ENCODE results near the gene DDX4.

DNA sequence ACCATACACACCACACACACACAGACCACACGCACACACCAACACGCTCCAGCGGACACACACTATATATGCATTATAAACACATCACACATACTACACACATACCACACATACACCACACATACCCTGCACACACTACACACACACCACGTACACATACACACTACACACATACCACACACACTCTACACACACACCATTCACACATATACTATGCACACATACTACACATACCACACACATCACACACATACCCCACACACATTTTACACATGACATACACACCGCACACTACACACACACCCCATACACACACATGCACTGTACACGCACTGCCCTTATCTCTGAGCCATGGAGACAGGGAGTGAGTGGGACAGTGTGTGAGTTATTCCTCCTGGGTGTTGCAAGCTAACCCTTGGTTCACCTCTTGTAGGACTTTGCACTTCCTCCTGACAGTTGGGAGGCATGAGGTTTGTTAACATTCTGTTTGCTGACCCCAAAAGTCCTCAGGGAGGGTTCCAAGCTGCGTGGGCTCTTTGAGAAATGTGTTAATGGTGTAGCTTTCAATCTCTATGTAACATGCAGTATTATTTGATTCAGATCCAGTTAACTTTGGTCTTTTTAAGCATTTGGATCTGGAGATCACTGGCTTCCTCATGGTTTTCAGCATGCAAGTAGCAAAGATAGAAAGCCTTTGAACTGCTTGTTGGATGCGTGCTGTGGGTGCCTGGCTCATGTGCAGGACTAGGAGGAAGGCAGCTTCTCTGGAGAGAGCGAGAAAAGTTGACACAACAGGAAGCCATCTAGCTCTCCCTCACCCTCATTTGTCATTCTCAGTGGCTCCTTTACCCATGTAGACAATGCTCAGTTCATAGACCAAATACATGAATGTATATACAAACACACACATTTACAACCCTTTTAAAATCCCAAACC, 127.0 kb downstream of the DDX4 start:
- TF ChIP-seq, protein P1, sequence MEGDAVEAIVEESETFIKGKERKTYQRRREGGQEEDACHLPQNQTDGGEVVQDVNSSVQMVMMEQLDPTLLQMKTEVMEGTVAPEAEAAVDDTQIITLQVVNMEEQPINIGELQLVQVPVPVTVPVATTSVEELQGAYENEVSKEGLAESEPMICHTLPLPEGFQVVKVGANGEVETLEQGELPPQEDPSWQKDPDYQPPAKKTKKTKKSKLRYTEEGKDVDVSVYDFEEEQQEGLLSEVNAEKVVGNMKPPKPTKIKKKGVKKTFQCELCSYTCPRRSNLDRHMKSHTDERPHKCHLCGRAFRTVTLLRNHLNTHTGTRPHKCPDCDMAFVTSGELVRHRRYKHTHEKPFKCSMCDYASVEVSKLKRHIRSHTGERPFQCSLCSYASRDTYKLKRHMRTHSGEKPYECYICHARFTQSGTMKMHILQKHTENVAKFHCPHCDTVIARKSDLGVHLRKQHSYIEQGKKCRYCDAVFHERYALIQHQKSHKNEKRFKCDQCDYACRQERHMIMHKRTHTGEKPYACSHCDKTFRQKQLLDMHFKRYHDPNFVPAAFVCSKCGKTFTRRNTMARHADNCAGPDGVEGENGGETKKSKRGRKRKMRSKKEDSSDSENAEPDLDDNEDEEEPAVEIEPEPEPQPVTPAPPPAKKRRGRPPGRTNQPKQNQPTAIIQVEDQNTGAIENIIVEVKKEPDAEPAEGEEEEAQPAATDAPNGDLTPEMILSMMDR (IDR thresholded peaks at IDR 0.05) = no peak
- TF ChIP-seq POLR2A (IDR thresholded peaks at IDR 0.05) = no peak

Measured in esophagus squamous epithelium (tissue), 4 donors.